OCI-LY7 (cell line): ENCODE data around the gene ZFAND5.

Experiments used
- CTCF ChIP-seq: fragments of 200-600 bp; sonication (generic); conservative IDR thresholded peaks from 2 replicates; pipeline ENCODE4 v1.5.1; 2014; ENCODE audit warnings: mild to moderate bottlenecking, antibody characterized with exemption, low read length, moderate library complexity, mixed read lengths
- EZH2phosphoT487 ChIP-seq: fragments of 200-600 bp; sonication (generic); IDR thresholded peaks from 2 replicates; pipeline ENCODE4 v1.6.1; 2018; ENCODE audit warnings: low read depth, borderline replicate concordance, mild to moderate bottlenecking, mixed run types, antibody characterized with exemption, low read length, moderate library complexity, mixed read lengths

- TF ChIP-seq CTCF (no peak), EZH2phosphoT487 (no peak)
Observed at GRCh38 chr9:72355153-72355552, 9.9 kb downstream of the ZFAND5 start.
